ENCODE data around the gene MYOCD.

The MYOCD gene

DNA sequence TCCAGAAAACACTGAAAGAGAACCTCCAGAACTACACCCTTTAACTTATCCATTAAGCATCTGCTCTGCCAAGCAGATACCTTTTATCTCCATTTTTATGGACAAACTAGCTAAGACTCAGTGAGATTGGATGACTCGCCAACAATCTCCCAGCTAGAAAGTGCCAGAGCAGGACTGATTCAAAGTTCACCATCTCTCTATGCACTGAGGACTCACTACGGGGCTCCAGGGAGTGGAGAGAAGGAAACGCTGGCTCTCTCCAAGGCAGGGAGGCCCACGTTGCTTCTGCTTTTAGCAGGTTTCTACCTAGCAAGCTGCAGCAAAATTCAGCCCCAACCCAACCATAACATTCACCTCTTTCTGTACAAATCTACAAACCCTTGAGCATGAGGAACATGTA is 70.8 kb downstream of the MYOCD start:
- H3K27me3 ChIP-seq (ENCODE audit: insufficient read depth, low read length): no peaks in the 10 kb centered on the region
- no peak overlapping the region for H3K9ac ChIP-seq (ENCODE audit: low read depth, low read length)
- no peak overlapping the region for H3K27ac ChIP-seq (ENCODE audit: low read length)
- peaks cover 2% of the 10 kb centered on the region; the same call in 1 of the 2 replicates for H3K4me1 ChIP-seq (ENCODE audit: insufficient read depth, low read length)
- H3K4me3 ChIP-seq (ENCODE audit: low read length): no peak overlapping the region
- H3K36me3 ChIP-seq (ENCODE audit: insufficient read depth, low read depth, low read length): no peaks in the 10 kb centered on the region
- H3K9me3 ChIP-seq (ENCODE audit: insufficient read depth, low read depth, low read length): no peaks in the 10 kb centered on the region

DNA sequence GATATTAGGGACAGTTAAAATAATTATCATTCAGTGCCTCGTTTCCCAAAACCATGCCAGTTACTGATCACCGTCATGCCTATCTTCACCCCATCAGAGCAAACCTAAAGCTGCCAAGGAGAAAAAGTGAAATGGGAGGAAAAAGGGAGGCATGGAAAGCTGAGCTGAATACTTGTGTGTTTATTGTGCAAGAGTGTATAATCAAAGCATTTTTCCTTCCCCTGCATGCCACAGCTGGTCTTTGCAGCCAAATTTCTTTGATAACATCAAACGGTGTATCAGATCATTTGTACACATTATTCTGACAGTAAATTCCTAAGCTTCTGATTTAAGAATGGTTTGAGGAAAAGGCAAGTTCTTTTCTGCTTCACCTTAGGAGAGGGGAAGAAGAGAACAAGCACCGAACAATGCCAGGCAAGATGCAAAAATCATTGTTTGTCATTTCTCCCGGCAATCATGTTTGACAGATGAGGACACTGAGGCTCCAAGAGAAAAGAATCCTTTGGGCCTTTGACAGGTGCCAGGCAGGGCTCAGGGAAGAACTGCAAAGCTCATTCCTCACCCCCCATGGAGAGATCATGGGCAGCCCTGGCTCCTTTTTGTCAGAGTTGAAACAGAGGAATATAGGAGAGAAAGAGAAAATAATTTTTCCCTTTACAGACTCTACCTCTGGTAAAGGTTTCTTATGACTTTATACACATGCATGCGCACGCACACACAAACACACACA is 72.2 kb downstream of the MYOCD start:
- Histone ChIP-seq H3K9me3 (ENCODE audit: insufficient read depth, low read depth, low read length) (no peaks in the 10 kb centered on the region), H3K27me3 (ENCODE audit: insufficient read depth, low read length) (no peaks in the 10 kb centered on the region), H3K27ac (ENCODE audit: low read length) (no peak overlapping the region), H3K4me3 (ENCODE audit: low read length) (no peak overlapping the region), H3K4me1 (ENCODE audit: insufficient read depth, low read length) (peaks cover 2% of the 10 kb centered on the region; the same call in 1 of the 2 replicates), H3K36me3 (ENCODE audit: insufficient read depth, low read depth, low read length) (no peaks in the 10 kb centered on the region), H3K9ac (ENCODE audit: low read depth, low read length) (no peak overlapping the region)

GRCh38 chr17:12738624-12739023 is 72.9 kb downstream of the MYOCD start:
- Histone ChIP-seq H3K4me3 (ENCODE audit: low read length) (no peak overlapping the region), H3K9ac (ENCODE audit: low read depth, low read length) (no peak overlapping the region), H3K36me3 (ENCODE audit: insufficient read depth, low read depth, low read length) (no peaks in the 10 kb centered on the region), H3K27ac (ENCODE audit: low read length) (no peak overlapping the region), H3K27me3 (ENCODE audit: insufficient read depth, low read length) (no peaks in the 10 kb centered on the region), H3K9me3 (ENCODE audit: insufficient read depth, low read depth, low read length) (no peaks in the 10 kb centered on the region), H3K4me1 (ENCODE audit: insufficient read depth, low read length) (peaks cover 2% of the 10 kb centered on the region; the same call in 1 of the 2 replicates)

- Histone ChIP-seq H3K4me1 (ENCODE audit: insufficient read depth, low read length) (peaks cover 2% of the 10 kb centered on the region; the same call in 1 of the 2 replicates), H3K27me3 (ENCODE audit: insufficient read depth, low read length) (no peaks in the 10 kb centered on the region), H3K27ac (ENCODE audit: low read length) (no peak overlapping the region), H3K9me3 (ENCODE audit: insufficient read depth, low read depth, low read length) (no peaks in the 10 kb centered on the region), H3K9ac (ENCODE audit: low read depth, low read length) (no peak overlapping the region), H3K36me3 (ENCODE audit: insufficient read depth, low read depth, low read length) (no peaks in the 10 kb centered on the region), H3K4me3 (ENCODE audit: low read length) (no peak overlapping the region)
These were observed 73.8 kb downstream of the MYOCD start for GRCh38 chr17:12739500-12739899.

- Histone ChIP-seq H3K27ac (ENCODE audit: low read length) (no peak overlapping the region), H3K36me3 (ENCODE audit: insufficient read depth, low read depth, low read length) (no peaks in the 10 kb centered on the region), H3K9me3 (ENCODE audit: insufficient read depth, low read depth, low read length) (no peaks in the 10 kb centered on the region), H3K27me3 (ENCODE audit: insufficient read depth, low read length) (no peaks in the 10 kb centered on the region), H3K9ac (ENCODE audit: low read depth, low read length) (no peak overlapping the region), H3K4me3 (ENCODE audit: low read length) (no peak overlapping the region), H3K4me1 (ENCODE audit: insufficient read depth, low read length) (peaks cover 2% of the 10 kb centered on the region; the same call in 1 of the 2 replicates)
These were observed 77.4 kb downstream of the MYOCD start for GRCh38 chr17:12743046-12743445.

- H3K27me3 ChIP-seq (ENCODE audit: insufficient read depth, low read length): no peaks in the 10 kb centered on the region
- no peaks in the 10 kb centered on the region for H3K9me3 ChIP-seq (ENCODE audit: insufficient read depth, low read depth, low read length)
- H3K4me1 ChIP-seq (ENCODE audit: insufficient read depth, low read length): no peaks in the 10 kb centered on the region
- H3K4me3 ChIP-seq (ENCODE audit: low read length): no peak overlapping the region
- no peaks in the 10 kb centered on the region for H3K36me3 ChIP-seq (ENCODE audit: insufficient read depth, low read depth, low read length)
- H3K27ac ChIP-seq (ENCODE audit: low read length): no peak overlapping the region
- no peak overlapping the region for H3K9ac ChIP-seq (ENCODE audit: low read depth, low read length)
These were observed 78.6 kb downstream of the MYOCD start for GRCh38 chr17:12744298-12744697.

GRCh38 chr17:12744786-12745185 is 79.1 kb downstream of the MYOCD start:
- Histone ChIP-seq H3K9ac (ENCODE audit: low read depth, low read length) (no peak overlapping the region), H3K27ac (ENCODE audit: low read length) (no peak overlapping the region), H3K36me3 (ENCODE audit: insufficient read depth, low read depth, low read length) (no peaks in the 10 kb centered on the region), H3K27me3 (ENCODE audit: insufficient read depth, low read length) (no peaks in the 10 kb centered on the region), H3K4me1 (ENCODE audit: insufficient read depth, low read length) (no peaks in the 10 kb centered on the region), H3K9me3 (ENCODE audit: insufficient read depth, low read depth, low read length) (no peaks in the 10 kb centered on the region), H3K4me3 (ENCODE audit: low read length) (no peak overlapping the region)

GRCh38 chr17:12745486-12745885 is 79.8 kb downstream of the MYOCD start:
- Histone ChIP-seq H3K9me3 (ENCODE audit: insufficient read depth, low read depth, low read length) (no peaks in the 10 kb centered on the region), H3K4me3 (ENCODE audit: low read length) (no peak overlapping the region), H3K4me1 (ENCODE audit: insufficient read depth, low read length) (no peaks in the 10 kb centered on the region), H3K36me3 (ENCODE audit: insufficient read depth, low read depth, low read length) (no peaks in the 10 kb centered on the region), H3K9ac (ENCODE audit: low read depth, low read length) (no peak overlapping the region), H3K27ac (ENCODE audit: low read length) (no peak overlapping the region), H3K27me3 (ENCODE audit: insufficient read depth, low read length) (no peaks in the 10 kb centered on the region)

- no peaks in the 10 kb centered on the region for H3K27me3 ChIP-seq (ENCODE audit: insufficient read depth, low read length)
- H3K36me3 ChIP-seq (ENCODE audit: insufficient read depth, low read depth, low read length): no peaks in the 10 kb centered on the region
- H3K4me3 ChIP-seq (ENCODE audit: low read length): no peak overlapping the region
- H3K9me3 ChIP-seq (ENCODE audit: insufficient read depth, low read depth, low read length): no peaks in the 10 kb centered on the region
- H3K4me1 ChIP-seq (ENCODE audit: insufficient read depth, low read length): no peaks in the 10 kb centered on the region
- no peak overlapping the region for H3K27ac ChIP-seq (ENCODE audit: low read length)
- H3K9ac ChIP-seq (ENCODE audit: low read depth, low read length): no peak overlapping the region
These were observed 91.1 kb downstream of the MYOCD start for GRCh38 chr17:12756786-12757185.

- Histone ChIP-seq H3K27me3 (ENCODE audit: insufficient read depth, low read length) (no peaks in the 10 kb centered on the region), H3K36me3 (ENCODE audit: insufficient read depth, low read depth, low read length) (no peaks in the 10 kb centered on the region), H3K27ac (ENCODE audit: low read length) (no peak overlapping the region), H3K4me3 (ENCODE audit: low read length) (no peak overlapping the region), H3K9me3 (ENCODE audit: insufficient read depth, low read depth, low read length) (no peaks in the 10 kb centered on the region), H3K4me1 (ENCODE audit: insufficient read depth, low read length) (no peaks in the 10 kb centered on the region), H3K9ac (ENCODE audit: low read depth, low read length) (no peak overlapping the region)
These were observed 93.4 kb downstream of the MYOCD start for GRCh38 chr17:12759090-12759489.

- Histone ChIP-seq H3K4me1 (ENCODE audit: insufficient read depth, low read length) (no peaks in the 10 kb centered on the region), H3K36me3 (ENCODE audit: insufficient read depth, low read depth, low read length) (no peaks in the 10 kb centered on the region), H3K27ac (ENCODE audit: low read length) (no peak overlapping the region), H3K9me3 (ENCODE audit: insufficient read depth, low read depth, low read length) (no peaks in the 10 kb centered on the region), H3K4me3 (ENCODE audit: low read length) (no peak overlapping the region), H3K27me3 (ENCODE audit: insufficient read depth, low read length) (no peaks in the 10 kb centered on the region), H3K9ac (ENCODE audit: low read depth, low read length) (no peak overlapping the region)
These were observed 99.9 kb downstream of the MYOCD start for GRCh38 chr17:12765548-12765947.

- no peak overlapping the region for H3K27ac ChIP-seq (ENCODE audit: low read length)
- no peaks in the 10 kb centered on the region for H3K4me1 ChIP-seq (ENCODE audit: insufficient read depth, low read length)
- no peaks in the 10 kb centered on the region for H3K9me3 ChIP-seq (ENCODE audit: insufficient read depth, low read depth, low read length)
- no peak overlapping the region for H3K4me3 ChIP-seq (ENCODE audit: low read length)
- no peak overlapping the region for H3K9ac ChIP-seq (ENCODE audit: low read depth, low read length)
- H3K27me3 ChIP-seq (ENCODE audit: insufficient read depth, low read length): no peaks in the 10 kb centered on the region
- no peaks in the 10 kb centered on the region for H3K36me3 ChIP-seq (ENCODE audit: insufficient read depth, low read depth, low read length)
These were observed 102.6 kb downstream of the MYOCD start for GRCh38 chr17:12768255-12768654.
